ENCODE data around the gene GSDMA. TPM values are rescaled to one million over a fixed set of nuclear protein-coding genes. Genes with fewer than 3 reads are reported as not detected.

The GSDMA gene
- total and polyA plus RNA-seq, 2 donors: 0.21 to 0.41 TPM

DNA sequence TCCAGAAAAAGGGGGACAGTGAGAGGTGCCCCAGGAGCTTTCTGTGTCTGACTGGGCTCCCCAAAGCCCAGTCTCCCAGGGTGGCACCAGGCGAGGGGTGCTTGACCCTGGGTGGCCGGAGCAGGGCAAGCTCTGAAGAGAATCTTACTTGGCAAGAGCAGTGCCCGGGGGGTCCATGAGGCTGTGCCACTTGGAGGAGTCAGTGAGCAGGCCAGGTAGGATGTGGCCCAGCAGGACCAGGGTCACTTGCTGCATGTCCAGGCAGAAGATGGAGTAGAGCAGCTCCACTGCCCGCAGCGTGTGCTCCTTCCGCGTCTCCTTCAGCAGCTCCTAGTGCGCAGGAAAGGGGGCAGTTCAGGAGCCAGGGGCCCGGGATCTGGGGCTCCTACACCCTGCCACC lies 59.7 kb downstream of the GSDMA start:
- Histone ChIP-seq H3K4me1 (ENCODE audit: insufficient read depth) (no peaks in the 10 kb centered on the region), H3K4me3 (ENCODE audit: low read depth, low read length) (no peak overlapping the region), H3K27ac (ENCODE audit: low read depth) (no peak overlapping the region), H3K36me3 (ENCODE audit: insufficient read depth) (peaks cover 3% of the 10 kb centered on the region)
- no peak for DNase-seq (ENCODE audit: extremely low spot score)
- 96% methylated on average over 9 of the region's 9 CpGs for WGBS

DNA sequence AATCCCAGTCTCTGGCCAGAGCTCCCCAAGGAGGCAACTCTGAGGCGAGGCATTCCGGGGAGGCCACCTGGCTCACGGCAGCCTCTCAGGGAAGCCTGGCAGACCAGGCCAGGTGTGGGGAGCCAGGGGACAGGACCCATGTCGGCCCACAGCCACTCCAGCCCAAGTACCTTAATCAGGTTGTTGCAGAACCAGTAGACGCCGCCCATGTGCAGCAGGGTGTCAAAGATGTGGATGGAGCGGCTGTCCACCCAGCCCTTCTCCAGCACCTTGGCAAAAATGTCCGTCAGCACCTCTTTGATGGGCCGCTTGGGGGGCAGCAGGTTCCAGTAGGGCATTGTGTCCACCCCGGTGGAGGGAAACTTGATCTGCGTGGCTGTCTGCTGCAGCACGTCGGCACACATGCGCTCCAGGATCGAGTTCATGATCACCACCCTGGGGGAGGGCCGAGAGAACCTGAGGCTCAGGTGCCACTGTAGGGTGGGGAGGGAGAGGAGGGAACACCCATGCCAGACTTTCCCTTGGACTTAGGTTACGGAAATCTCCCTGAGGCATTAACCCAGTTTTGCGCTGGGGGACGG lies 60.2 kb downstream of the GSDMA start:
- DNase-seq (ENCODE audit: extremely low spot score): no peak
- WGBS: 82% methylated on average over 19 of the region's 19 CpGs
- Histone ChIP-seq H3K36me3 (ENCODE audit: insufficient read depth) (peaks cover 3% of the 10 kb centered on the region), H3K4me1 (ENCODE audit: insufficient read depth) (no peaks in the 10 kb centered on the region), H3K4me3 (ENCODE audit: low read depth, low read length) (no peak overlapping the region), H3K27ac (ENCODE audit: low read depth) (no peak overlapping the region)

DNA sequence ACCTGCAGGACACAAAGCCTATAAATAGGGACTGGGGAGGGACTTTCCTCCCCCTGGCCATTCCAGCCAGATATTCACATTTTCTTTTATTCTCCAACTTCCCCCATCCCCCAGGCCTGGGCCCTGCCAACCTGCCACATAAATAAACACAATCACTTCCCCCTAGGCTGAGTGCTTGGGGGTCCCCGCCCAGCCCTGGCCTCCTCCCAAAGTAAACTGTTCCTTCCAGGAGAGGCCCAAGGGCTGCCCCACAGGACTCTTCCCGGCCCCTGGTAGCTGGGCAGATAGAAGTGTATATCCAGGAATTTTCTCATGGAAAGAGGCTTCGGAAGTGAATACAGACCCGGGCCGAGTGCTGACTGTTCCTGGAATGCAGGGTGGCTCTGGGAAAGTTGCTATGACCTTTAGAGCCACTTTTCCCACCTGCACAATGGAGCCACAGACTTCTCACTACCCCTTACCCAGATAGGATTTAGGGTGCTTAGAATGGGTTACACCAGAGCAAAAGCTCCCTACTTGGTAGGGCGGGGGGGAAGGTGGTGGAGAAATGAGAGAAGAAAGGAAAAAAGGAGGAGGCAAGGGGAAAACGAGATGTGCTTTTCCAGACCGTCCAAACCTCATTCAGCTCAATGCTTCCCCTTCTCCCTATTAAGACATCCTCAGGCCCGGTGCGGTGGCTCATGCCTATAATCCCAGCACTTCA lies 60.9 kb downstream of the GSDMA start:
- Histone ChIP-seq H3K4me1 (ENCODE audit: insufficient read depth) (no peaks in the 10 kb centered on the region), H3K36me3 (ENCODE audit: insufficient read depth) (peaks cover 4% of the 10 kb centered on the region), H3K4me3 (ENCODE audit: low read depth, low read length) (no peak overlapping the region), H3K27ac (ENCODE audit: low read depth) (no peak overlapping the region)
- WGBS: 54% methylated on average over 10 of the region's 10 CpGs
- peak; percentile 15 for DNase-seq (ENCODE audit: extremely low spot score)

DNA sequence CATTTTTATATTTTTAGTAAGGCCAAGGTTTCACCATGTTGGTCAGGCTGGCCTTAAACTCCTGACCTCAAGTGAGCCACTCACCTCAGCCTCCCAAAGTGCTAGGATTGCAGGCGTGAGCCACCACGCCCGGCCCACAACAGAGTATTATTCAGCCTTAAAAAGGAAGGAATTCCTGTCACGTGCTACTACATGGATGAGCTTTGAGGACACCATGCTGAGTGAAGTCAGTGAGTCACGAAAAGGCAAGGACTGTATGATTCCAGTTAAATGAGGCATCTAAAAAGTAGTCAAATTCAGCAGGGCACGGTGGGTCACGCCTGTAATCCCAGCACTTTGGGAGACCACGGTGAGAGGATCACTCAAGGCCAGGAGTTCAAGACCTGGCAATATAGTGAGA lies 62.1 kb downstream of the GSDMA start:
- DNase-seq (ENCODE audit: extremely low spot score): no peak
- Histone ChIP-seq H3K27ac (ENCODE audit: low read depth) (no peak overlapping the region), H3K4me3 (ENCODE audit: low read depth, low read length) (no peak overlapping the region), H3K36me3 (ENCODE audit: insufficient read depth) (peaks cover 5% of the 10 kb centered on the region), H3K4me1 (ENCODE audit: insufficient read depth) (no peaks in the 10 kb centered on the region)
- 94% methylated on average over 8 of the region's 8 CpGs for WGBS

DNA sequence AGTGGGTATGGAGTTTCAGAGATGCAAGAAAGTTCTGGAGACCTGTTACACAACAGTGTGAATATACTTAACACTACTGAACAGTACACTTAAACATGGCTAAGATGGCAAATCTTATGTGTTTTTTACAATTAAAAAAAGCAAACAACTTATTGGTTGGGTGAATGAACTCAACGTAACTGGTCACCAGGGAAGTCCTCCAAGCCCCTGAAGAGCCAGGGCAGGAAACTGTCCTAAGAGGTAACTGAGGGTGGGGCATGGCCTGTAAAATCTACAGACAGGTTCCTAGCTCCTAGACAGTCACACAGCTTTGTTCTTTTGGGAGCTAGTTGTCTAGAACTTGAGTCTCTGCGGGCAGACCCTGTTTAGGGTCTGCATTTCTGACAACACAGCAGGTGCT lies 62.8 kb downstream of the GSDMA start:
- Histone ChIP-seq H3K4me1 (ENCODE audit: insufficient read depth) (no peaks in the 10 kb centered on the region), H3K27ac (ENCODE audit: low read depth) (no peak overlapping the region), H3K4me3 (ENCODE audit: low read depth, low read length) (no peak overlapping the region), H3K36me3 (ENCODE audit: insufficient read depth) (peaks cover 2% of the 10 kb centered on the region)
- 76% methylated on average over 2 of the region's 2 CpGs for WGBS
- DNase-seq (ENCODE audit: extremely low spot score): no peak

DNA sequence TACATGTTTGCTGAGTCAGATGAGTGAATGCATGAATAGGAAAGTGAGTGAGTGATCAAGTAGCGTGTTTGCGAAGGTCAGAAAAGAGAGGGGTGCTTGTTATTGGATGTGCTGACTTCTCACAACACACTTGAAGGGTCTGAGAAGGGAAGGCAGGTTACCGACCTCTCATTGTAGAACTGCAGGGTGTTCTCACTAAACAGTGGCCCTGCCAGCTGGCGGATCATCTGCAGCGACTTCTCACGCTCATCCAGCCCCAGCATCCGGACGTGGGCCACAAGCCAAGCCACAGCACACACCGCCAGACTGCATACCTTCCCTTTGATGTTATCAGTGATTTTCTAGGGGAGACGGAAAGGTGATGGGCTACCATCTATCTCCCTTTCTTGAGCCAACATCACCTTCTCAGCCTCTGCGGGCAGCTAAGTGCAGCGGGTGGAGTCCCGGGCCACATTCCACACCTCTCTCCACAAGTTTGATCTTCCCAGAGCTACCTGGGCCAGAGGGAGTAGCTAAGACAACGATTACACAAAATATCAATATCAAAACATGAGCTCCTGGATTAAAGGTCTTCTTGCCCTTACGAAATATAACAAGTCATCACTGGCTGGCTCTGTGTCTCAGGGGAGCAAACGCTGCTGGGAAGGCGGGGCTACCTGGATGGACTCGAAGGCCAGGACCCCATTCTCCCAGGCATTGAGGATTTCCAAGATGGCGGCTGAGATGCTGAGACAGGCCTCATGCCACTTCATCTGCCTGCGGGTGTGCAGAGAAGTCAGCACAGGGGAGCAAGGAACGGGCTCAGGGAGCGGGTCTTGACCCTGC lies 63.4 kb downstream of the GSDMA start:
- Histone ChIP-seq H3K4me3 (ENCODE audit: low read depth, low read length) (no peak overlapping the region), H3K36me3 (ENCODE audit: insufficient read depth) (peaks cover 4% of the 10 kb centered on the region), H3K27ac (ENCODE audit: low read depth) (no peak overlapping the region), H3K4me1 (ENCODE audit: insufficient read depth) (no peaks in the 10 kb centered on the region)
- 64% methylated on average over 22 of the region's 22 CpGs for WGBS
- DNase-seq (ENCODE audit: extremely low spot score): no peak

DNA sequence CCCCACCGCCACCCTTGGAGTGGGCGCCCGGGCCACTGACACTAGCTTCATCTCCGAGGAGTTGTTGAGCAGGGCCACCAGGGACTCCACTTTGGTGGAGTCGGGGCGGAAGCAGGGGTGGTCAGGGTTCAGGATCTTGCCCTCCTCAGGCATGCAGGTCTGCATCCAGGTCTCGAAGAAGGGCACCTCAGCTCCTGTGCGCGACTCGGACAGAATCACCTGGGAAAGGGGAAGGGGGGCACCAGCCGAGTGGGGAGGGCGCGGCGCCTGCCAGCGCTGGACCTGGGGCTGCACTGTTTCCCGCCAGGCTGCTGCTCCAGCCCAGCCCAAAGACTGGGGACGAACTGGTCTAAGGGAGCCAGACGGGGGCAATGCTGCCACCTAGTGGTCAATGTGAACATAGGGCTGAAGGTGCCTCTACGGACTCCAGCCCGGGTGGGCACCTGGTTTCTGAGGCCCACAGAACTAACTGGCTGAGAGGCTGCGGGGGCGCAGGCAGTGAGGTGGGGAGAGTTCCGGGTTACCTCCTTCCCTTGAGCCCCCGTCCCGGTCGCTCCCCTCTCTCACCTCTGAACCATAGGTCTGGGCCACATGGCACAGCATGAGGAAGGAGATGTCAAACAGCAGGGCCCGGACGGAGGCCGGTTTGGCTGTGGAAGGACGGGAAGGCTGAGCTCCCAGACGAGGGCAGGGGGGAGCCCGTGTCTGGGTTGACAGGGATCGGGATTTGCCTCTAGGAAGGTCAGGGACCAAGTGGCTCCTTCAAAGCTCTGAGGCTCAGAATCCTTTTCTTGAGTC lies 64.2 kb downstream of the GSDMA start:
- peaks cover 4% of the 10 kb centered on the region for H3K36me3 ChIP-seq (ENCODE audit: insufficient read depth)
- peak; percentile 43 for DNase-seq (ENCODE audit: extremely low spot score)
- WGBS: 29% methylated on average over 33 of the region's 33 CpGs
- no peaks in the 10 kb centered on the region for H3K4me1 ChIP-seq (ENCODE audit: insufficient read depth)
- H3K27ac ChIP-seq (ENCODE audit: low read depth): no peak overlapping the region
- no peak overlapping the region for H3K4me3 ChIP-seq (ENCODE audit: low read depth, low read length)

Small RNA genes lying within 50 kb of the gene (small RNA-seq; reads per million reads assigned to genes)
- gene SNORD124: 654 reads per million, percentile 99 among the genes with 10 or more reads in this experiment

Other genes with a start within 250 kb of the GSDMA start
- 7.9 TPM for gene MIEN1, start 232.5 kb upstream of the GSDMA start, total RNA-seq
- gene MIEN1, start 232.5 kb upstream of the GSDMA start, polyA plus RNA-seq: 60.5 TPM
- 2.9 TPM for gene GRB7, start 225.1 kb upstream of the GSDMA start, total RNA-seq
- gene GRB7, start 225.1 kb upstream of the GSDMA start, polyA plus RNA-seq: 2.7 TPM
- gene IKZF3, start 98.7 kb upstream of the GSDMA start, total RNA-seq: 1.2 TPM
- gene IKZF3, start 98.7 kb upstream of the GSDMA start, polyA plus RNA-seq: 0.58 TPM
- gene ZPBP2, start 94.8 kb upstream of the GSDMA start, total RNA-seq: not detected
- gene ZPBP2, start 94.8 kb upstream of the GSDMA start, polyA plus RNA-seq: 0.06 TPM
- gene GSDMB, start 44.4 kb upstream of the GSDMA start, total RNA-seq: 14.2 TPM
- gene GSDMB, start 44.4 kb upstream of the GSDMA start, polyA plus RNA-seq: 7.8 TPM
- gene ORMDL3, start 35.4 kb upstream of the GSDMA start, total RNA-seq: 59.8 TPM
- gene ORMDL3, start 35.4 kb upstream of the GSDMA start, polyA plus RNA-seq: 61.9 TPM
- not detected for gene LRRC3C, start 35.3 kb upstream of the GSDMA start, total RNA-seq
- gene LRRC3C, start 35.3 kb upstream of the GSDMA start, polyA plus RNA-seq: not detected
- gene PSMD3, start 17.8 kb downstream of the GSDMA start, total RNA-seq: 36.0 TPM
- 80.6 TPM for gene PSMD3, start 17.8 kb downstream of the GSDMA start, polyA plus RNA-seq
- not detected for gene CSF3, start 52.4 kb downstream of the GSDMA start, total RNA-seq
- gene CSF3, start 52.4 kb downstream of the GSDMA start, polyA plus RNA-seq: 2.3 TPM
- gene MED24, start 91.4 kb downstream of the GSDMA start, total RNA-seq: 45.8 TPM
- 52.4 TPM for gene MED24, start 91.4 kb downstream of the GSDMA start, polyA plus RNA-seq
- gene THRA, start 100.0 kb downstream of the GSDMA start, total RNA-seq: 35.5 TPM
- gene THRA, start 100.0 kb downstream of the GSDMA start, polyA plus RNA-seq: 76.3 TPM
- gene NR1D1, start 137.6 kb downstream of the GSDMA start, total RNA-seq: 2.0 TPM
- gene NR1D1, start 137.6 kb downstream of the GSDMA start, polyA plus RNA-seq: 18.1 TPM
- gene MSL1, start 159.0 kb downstream of the GSDMA start, total RNA-seq: 81.3 TPM
- 70.9 TPM for gene MSL1, start 159.0 kb downstream of the GSDMA start, polyA plus RNA-seq
- gene CASC3, start 177.5 kb downstream of the GSDMA start, total RNA-seq: 45.4 TPM
- gene CASC3, start 177.5 kb downstream of the GSDMA start, polyA plus RNA-seq: 64.2 TPM
- gene RAPGEFL1, start 214.5 kb downstream of the GSDMA start, total RNA-seq: 8.0 TPM
- gene RAPGEFL1, start 214.5 kb downstream of the GSDMA start, polyA plus RNA-seq: 10.9 TPM

Measured in urinary bladder (tissue), 4 donors.